DMS79 (cell line): ENCODE measurements around the gene SCUBE1.
"Not testable (repeated sequence)": the region's sequence is repeated elsewhere in the genome, so short reads cannot be mapped to it uniquely, and the experiment has no call there.

Source experiments
- DNase-seq: peaks from one replicate; lab custom pipeline; 2025; lab: John Stamatoyannopoulos, UW

SCUBE1 gene

GRCh38 chr22:43301866-43302265, 41.3 kb downstream of the SCUBE1 start:
- DNase-seq: no peak

- no peak for DNase-seq
Measured at GRCh38 chr22:43300891-43301676, 42.1 kb downstream of the SCUBE1 start.

DNA sequence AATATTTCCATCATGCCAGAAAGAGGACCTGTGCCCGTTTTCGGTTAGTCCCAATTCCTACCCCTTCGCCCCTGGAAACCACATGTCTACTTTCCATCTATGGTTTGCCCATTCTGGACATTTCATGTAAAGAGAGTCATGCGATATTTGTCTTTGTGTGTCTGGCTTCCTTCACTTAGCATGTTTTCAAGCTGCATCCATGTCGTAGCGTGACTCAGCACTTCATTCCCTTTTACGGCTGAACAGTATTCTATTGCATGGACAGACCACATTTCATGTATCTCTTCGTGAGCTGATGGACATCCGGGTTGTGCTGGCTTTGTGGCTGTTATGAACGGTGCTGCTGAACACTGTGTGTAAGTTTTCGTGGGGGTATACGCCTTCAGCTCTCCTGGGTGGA, 43.4 kb downstream of the SCUBE1 start:
- DNase-seq: no peak

- no peak for DNase-seq
Measured at GRCh38 chr22:43298062-43298801, 44.9 kb downstream of the SCUBE1 start.

DNA sequence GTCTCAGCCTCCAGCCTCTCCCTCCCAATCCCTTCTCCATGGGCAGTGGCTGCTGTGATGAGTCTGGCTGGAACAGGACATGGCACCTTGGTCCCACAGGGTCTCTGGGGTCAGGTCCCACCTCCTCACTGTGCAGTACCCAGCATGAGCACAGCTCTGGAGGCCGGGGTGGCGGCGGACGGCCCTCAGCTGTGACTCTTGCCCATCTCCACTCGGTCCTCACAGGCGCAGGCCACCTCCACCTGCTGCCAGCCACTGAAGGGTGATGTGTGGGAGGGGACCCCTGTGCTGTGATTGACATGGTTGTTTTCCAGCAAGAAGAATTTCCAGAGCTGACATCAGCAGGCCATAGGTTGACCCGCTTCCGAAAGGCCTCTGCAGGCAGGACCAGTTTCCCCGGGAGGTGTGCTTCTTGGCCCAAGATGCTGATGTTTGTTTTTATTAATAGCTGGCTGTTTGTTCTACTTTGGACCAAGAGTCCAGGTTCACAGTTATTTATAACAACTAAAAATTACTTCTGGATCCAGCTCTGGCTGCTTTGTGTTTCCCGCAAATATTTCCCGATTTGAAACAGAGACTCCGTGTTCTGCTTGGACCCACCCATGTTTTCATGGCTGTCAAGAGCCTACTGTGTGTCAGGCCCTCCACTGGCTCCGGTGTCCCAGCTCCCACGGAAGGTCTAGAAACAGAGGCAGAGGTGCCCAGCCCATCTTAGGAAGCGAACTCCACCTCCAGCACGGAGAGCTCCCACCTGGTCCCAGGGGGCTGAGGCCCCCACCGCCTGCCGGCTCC, 45.7 kb downstream of the SCUBE1 start:
- no peak for DNase-seq

- DNase-seq: no peak
Measured at GRCh38 chr22:43296276-43296902, 46.8 kb downstream of the SCUBE1 start.

DNA sequence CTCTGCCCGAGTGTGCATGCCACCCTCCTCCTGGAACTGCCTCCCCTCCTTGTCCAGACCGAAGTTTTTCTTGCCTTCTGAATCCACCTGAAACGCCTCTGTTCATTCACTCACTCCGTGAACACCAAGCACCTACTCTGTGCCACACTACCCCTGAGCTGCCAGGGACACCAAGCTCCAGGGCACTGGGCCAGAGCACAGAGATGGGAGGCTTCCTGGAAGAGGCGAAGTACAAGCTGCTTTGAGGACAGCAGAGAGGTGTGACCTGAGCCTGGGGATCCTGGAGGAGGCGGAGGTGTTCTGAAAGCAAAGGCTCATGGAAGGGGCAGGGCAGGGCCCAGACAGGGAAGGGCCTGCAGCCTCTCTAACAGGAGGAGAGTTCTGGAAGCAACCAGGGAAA, 47.5 kb downstream of the SCUBE1 start:
- DNase-seq: no peak

DNA sequence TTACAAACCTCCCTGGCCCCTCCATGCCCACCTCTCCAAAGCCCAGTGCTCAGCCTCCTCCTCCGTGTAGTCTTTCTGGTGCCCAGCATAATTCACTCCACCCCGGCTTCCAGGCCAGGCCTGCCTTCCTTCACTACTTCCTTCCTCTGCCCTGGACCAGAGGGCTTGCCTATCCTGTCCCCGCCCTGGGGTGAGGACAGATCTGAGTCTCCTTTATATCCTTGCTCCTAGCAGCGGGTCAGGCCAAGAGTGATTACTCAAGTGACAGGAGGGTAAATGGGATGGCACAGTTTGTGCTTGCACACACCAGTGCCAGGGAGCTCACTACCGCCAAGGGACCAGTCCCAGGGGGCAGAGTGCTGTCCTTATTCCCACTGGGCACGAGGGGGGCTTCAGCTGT, 48.0 kb downstream of the SCUBE1 start:
- DNase-seq: no peak

DNA sequence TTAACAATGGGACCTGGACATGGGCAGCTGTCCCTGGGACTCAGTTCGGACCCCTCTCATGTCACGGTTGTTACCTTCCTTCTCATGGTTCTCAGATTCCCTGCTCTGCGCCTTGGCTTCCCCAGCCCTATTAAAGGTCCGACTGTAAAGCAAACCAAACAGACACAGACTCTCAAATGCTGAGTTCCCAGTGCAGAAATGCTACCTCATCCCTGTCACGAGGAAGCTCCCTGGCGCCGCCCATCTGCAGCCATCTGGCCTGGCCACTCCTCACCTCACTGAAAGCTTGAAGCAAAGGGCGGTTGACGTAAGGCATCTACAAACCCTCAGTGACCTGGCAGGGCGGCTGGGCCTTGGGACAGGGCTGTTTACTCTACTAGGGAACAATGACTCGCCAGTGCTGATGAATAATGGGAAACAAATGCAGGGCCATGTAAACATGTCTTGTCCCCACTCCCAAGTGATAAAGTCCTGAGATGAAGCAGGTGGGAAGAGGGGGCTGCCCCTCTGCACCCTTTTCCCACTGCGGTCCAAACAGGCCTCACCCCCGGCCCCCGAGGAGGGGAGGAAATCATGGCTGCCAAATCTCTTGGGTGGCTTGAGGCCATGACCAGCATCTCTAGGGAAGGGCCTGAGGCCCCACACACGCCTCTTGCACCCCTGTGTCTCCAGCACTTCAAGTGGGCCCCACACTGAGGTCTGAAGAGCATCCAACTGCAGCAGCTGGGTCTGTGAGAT, 49.3 kb downstream of the SCUBE1 start:
- DNase-seq: no peak

- no peak for DNase-seq
Measured at GRCh38 chr22:43293259-43293654, 49.9 kb downstream of the SCUBE1 start.

DNA sequence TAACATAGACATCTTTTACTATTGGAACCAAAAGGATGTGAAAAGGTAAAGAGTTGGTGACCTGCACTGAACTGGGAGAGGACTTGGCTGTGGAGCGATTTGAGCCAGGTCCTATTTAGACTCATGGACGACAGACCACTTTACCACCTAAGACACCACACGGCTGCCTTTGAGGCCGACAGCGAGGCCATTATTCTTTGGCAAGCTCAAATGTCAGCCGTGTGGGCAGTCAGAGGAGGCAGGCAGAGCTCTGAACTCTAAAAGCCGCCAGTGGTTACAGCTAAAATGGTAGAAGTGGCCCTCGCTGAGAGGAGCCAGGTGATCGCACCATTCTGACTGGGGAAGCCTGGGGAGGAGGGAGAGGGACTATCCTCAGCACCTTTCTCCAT, 50.5 kb downstream of the SCUBE1 start:
- peak; percentile 40 for DNase-seq

DNA sequence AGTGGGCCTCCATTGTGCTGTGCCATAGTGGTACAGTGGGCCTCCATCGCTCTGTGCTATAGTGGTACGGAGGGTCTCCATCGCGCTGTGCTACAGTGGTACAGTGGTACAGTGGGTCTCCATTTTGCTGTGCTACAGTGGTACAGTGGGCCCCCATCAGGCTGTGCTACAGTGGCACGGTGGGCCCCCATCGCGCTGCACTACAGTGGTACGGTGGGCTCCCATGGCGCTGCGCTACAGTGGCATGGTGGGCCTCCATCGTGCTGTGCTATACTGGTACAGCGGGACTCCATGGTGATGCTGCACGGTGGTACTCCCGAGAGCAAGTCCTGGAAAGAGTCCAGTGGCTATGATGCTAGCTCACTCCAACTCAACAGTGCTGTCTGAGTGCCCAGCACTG, 51.8 kb downstream of the SCUBE1 start:
- no peak for DNase-seq

GRCh38 chr22:43289976-43290721, 53.0 kb downstream of the SCUBE1 start:
- peak; percentile 47 for DNase-seq

- DNase-seq: peak; percentile 11
Measured at GRCh38 chr22:43289531-43289963, 53.6 kb downstream of the SCUBE1 start.

DNA sequence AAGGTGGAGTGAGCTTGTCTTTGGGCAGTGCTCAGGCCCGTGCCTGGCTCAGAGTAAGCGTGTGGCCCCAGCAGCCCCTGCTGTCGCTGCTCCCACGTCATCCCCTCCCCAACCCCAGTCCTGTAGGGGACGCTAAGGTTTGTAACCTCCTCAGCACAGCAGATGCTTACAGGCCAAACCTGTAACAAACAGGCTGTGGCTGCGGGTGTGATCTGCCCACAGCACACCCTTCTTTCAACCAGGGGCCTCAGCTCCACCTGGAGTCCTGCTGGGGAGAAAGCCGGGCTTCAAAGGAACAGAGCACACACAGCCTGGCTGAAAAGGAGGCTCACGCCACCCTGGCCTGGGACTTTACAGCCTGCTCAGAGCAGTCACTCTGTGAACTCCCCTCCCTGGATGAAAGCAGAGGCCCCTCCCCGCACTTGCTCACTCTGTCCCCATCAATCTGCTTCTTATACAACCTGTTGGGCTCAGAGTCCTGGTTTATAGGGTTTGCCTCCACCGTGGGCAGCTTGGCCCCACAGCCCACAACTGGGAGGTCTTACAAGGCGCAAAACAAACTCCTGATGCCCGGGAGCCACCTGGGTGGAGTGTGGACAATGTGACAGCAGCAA, 54.3 kb downstream of the SCUBE1 start:
- no peak for DNase-seq

DNA sequence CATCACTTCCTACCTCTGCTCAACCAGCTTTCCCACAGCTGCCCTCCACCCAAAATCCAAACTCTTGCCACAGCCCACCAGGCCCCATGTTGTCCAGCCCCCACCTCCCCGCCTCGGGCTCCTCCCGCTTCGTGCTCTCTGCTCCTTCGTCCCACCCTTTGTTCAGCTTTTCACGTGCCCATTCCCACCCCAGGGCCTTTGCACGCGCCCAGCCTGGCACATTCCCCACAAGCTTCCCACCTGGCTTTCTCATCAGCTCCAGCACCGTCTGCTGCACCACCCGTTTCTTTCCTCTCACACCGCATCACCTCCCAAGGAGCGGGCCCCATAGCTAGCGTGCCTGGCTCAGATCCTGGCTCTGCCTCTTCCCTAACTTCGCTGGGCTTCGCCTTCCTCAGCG, 54.8 kb downstream of the SCUBE1 start:
- DNase-seq: no peak

DNA sequence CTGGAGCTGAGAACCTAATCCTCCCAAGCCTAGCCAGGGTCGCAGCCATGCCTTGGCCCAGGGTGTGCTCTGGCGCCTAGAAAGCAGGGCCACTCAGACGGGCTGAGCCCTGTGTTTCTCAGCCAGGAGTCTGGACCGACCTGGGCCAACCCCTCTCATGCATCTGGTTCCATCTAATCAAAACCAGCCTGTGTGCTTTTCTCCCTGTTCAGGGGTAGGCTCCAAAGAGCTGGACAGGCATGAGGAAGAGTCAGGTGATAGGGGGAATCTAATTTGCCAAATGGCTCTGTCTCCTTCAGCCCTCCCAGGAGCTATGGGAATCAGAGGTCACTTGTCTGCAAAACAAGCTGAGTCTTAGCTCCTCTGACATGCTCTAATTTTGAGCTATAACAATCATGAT, 55.7 kb downstream of the SCUBE1 start:
- DNase-seq: no peak

DNA sequence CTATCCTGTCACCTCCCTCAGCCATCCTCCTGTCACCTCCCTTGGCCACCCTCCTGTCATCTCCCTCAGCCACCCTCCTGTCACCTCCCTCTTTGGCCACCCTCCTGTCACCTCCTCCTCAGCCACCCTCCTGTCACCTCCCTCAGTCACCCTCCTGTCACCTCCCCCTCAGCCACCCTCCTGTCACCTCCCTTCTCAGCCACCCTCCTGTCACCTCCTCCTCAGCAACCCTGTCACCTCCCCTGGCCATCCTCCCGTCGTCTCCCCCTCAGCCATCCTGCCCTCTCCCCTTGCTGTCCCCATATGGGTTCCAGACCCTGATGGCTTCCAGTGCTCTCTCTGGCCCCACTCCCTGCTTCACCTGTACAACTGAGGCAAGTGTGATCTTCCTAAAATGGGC, 61.8 kb downstream of the SCUBE1 start:
- no peak for DNase-seq

DNA sequence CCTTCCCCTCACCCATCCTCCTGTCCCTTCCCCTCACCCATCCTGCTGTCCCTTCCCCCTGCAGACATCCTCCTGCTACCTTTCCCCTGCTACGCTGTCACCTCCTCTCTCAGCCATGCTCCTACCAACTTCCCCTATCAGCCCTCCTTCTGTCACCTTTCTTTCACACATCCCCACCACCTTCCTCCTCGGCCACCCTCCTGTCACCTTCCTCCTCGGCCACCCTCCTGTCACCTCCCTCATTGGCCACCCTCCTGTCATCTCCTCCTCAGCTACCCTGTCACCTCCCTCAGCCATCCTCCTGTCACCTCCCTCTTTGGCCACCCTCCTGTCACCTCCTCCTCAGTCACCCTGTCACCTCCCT, 62.7 kb downstream of the SCUBE1 start:
- not testable (repeated sequence) for DNase-seq

DNA sequence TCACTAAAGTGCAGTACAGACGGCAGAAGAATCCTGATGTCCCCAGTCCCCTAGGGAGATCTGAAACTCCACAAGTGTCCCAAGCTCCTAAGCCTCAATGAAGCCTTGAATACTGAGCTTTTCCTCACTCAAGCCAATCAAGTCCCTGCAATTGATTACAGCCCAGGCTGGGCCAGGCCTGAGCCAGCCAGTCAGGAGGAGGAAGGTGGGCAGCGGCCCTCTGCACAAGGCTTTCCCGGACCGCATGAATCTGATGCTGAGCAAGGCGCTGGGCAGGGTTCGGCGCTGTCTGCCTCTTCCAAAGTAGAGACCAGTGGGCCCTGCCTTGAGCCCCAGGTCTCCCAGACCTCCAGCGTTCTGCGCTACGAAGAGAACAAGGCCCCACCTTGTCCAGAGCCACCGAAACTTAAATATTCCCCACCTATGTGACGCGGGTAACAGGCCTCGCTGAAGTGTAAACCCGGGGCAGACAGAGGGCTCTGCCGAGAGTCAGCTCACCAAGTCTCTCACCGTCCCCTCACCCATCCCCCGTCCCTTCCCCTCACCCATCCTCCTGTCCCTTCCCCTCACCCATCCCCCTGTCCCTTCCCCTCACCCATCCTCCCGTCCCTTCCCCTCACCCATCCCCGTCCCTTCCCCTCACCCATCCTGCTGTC, 63.2 kb downstream of the SCUBE1 start:
- DNase-seq: no peak
